Globus pallidus (tissue), 1 donor: Measurements from ENCODE around the gene MSMO1.

Experiments
- DNase-seq: peaks from one replicate; pipeline ENCODE4 v3.0.0-alpha.2; 2015; ENCODE audit warnings: low spot score

MSMO1 gene

DNA sequence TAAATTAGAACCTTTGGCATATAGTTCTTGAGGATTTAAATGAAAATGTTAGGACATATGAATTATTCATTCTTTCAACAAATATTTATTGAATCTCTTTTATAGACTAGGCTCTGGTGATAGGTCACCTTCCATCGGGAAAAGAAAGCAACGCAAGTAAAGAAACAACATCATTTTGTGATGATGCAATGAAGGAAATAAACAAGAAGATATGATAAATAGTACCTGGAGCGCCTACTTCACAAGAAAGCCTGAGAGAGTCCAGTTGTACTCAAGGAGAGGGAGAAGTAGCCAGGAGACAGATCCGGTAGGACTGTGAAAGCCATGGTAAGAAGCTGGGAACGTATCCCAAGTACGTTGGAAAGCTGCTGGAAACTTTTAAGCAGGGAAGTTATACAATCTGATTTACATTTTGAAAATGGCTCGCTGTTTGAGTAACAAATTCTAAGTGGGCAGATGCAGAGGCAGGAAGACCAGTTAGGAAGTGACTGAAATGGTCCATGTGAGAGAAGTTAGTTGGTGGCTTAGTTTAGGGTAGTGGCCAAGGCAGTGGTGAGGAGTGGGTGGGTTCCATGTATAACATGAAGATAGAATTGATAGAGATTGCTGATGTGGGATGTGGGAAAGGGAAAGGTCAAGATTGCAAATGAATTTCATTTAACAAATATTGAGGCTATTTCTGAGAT is 33.7 kb downstream of the MSMO1 start:
- no peak for DNase-seq

- DNase-seq = no peak
These were observed 34.3 kb downstream of the MSMO1 start for GRCh38 chr4:165361810-165362209.

DNA sequence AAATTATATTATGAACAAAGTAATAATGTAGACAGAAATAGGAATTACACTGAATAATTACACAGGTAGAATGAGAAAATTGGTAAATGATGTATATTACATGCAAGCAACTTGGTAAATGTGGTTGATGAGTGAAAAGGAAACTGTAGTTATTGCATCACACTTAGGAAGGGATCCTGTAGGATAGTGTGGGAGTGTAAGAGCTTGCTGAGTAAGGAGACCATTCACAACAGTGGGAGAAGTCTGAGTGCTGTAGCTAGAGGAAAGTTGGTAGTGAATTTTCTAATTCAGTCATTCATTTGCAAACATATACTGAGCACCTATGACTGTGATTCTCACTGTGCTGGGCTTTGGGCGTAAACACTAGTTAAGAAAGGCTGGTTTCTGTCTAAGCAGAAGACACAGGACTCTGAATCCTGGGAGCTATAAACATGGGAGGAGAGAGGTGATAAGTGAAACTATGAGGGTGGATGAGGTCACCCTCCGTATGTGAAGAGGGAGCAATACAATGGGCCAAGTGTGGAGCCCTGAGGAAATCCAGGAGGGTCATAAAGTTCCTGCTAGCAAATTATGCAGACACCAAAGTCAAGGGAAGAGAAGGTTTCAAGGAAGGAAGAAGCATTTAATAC is 37.1 kb downstream of the MSMO1 start:
- DNase-seq = no peak

- no peak for DNase-seq
These were observed 39.6 kb downstream of the MSMO1 start for GRCh38 chr4:165367040-165367439.

DNA sequence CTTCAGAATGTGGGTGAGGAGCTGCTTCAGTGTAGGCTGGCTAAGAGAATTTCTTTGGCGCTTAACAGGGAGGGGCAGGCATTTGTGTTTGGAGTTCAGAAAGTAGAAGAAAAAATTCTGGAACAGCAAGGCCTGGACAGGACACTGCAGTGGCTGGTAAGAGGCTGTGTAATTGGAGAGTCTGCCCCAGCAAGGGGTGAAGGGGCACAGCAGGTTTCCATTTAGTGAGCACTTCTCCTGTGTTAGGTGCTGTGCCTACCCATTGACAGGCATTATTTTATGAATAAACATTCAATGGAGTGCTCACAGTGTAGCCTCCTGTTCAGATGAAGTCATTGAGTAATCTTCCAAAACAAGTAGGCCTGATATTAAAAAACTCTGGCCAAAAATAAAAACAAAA is 40.6 kb downstream of the MSMO1 start:
- no peak for DNase-seq

DNA sequence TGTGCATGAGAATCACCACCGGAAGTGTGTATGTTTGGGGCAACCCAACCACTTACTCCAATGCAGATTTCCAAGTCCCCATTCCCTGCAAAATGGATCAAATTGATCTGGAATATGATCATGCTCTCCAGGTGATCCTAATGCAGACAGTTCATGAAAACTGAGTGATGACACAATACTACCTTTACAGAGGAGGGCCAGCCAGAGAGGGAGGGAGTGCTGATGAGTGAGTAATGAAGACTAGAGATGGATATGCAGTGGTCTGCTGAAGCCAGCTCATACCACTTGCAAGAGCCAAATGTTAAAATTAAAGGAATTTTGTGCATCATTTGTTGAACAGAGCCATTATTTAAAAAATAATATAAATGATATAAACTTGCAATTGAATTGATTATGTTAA is 41.1 kb downstream of the MSMO1 start:
- no peak for DNase-seq

DNA sequence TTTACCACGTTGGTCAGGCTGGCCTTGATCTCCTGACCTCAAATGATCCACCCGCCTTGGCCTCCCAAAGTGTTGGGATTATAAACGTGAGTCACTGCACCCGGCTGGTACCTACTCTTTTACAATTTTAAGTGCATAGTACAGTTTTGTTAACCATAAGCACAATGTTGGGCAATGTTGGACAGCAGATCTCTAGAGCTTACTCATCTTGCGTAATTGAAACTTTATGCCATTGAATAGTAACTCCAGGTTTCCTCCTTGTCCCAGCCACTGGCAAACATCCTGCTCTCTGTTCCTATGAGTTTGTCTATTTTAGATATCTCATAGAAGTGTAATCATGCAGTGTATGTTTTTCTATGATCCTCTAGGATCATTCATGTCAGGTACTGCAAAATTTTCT is 42.1 kb downstream of the MSMO1 start:
- DNase-seq = no peak

GRCh38 chr4:165370530-165370929 is 43.1 kb downstream of the MSMO1 start:
- no peak for DNase-seq

GRCh38 chr4:165375465-165375864 is 48.0 kb downstream of the MSMO1 start:
- DNase-seq = no peak

DNA sequence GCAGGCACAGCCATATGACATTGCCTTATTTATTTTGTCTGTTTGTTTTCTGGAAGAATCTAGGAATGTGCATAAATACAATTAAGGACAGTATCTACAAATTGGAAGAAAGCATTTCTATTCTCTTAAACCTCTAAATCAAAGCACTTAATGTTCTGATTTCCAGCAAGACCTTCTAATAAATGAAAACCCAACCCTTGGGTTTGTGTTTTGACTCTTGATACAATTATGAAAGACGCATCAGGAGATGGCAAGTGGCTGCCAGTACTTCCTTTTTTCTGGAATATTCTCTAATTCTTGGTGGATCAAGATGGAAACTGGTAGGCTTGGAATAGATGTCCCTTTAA is 50.9 kb downstream of the MSMO1 start:
- DNase-seq = no peak

GRCh38 chr4:165378745-165379677 is 51.5 kb downstream of the MSMO1 start, which contains the start of gene CPE:
Gene CPE (plus strand): TSS chr4:165379008. CDS start chr4:165379222, 214 bp downstream.
- DNase-seq = peak; percentile 77

DNA sequence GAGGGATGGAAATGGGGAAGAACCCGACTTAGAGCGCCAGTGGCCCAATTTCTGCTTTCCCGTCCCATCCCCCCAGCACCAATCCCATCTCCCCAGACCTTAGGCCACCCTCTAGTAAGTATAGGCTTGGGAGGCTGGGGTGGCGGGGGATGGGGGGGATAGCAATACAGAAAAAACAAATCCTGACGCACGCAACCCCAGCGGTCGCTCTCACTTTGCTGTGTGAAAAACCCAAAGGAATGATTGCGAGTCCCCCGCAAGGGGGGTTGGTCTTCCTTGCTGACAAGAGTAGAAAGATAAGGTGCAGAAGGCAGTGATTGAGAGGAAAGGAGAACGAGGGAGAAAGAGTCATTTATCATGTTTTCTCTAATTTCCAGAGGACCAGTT is 52.2 kb downstream of the MSMO1 start:
- no peak for DNase-seq

DNA sequence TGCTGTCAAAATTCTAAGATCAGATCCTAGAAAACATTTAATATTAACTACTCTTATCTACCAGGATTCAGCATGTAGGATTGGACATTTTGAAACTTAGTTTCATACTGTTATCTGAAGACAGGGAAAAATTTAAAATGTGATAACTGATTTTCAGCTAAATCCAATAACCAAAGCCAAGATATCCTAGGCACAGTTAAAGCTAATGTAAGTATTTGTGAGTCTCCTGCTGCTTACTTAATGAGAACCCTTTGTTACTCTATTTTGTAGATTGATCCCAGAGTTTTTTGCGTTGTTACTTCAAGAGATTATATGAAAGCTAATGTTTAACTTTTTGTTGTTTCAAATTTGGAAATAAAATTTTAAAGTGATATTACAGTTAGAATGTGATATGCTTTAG is 53.3 kb downstream of the MSMO1 start:
- no peak for DNase-seq

DNA sequence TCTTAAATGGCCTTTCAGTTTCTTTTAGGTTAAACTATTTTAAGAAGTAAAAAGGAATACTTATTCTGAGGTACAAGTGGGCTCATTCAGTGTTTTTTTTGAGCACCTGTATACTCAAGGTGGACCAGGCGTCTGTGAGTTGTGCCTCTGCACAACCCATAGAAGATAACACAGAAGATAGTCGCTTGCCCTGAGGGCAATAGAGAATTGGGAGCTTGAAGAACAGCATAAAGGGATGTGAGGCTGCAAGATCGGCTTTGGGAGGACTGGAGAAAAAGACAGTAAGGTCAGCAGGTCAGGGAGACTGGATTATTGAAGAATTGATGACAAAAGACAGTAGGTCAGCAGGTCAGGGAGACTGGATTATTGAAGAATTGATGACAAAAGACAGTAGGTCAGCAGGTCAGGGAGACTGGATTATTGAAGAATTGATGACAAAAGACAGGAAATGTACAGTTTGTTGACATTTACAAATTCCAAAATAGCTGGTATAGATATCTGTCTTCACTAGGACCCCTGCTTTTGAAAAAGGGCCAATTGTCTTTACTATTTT is 54.4 kb downstream of the MSMO1 start:
- no peak for DNase-seq

GRCh38 chr4:165382640-165383039 is 55.2 kb downstream of the MSMO1 start:
- no peak for DNase-seq

DNA sequence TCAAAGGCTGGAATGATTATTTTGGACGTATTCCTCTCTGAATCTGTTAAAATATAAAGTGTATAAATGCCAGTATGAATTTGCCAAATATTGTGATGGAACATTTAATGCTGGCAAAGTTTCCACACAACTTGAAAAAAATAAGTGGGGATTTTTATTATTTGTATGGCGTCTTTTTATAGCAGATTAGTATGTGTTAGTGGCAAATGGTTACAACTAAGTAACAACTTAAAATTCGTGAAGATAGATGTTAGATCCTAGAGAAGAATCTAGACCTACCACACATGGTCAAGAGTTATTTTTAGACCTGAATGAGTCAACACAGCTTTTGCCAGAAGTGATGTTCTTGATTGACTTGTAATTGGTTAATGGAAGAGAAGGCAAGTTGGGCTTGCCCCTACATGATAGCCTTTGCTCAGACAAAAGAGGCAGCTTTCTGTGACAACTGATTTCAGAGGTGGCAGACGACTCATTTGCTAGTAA is 56.2 kb downstream of the MSMO1 start:
- no peak for DNase-seq

DNA sequence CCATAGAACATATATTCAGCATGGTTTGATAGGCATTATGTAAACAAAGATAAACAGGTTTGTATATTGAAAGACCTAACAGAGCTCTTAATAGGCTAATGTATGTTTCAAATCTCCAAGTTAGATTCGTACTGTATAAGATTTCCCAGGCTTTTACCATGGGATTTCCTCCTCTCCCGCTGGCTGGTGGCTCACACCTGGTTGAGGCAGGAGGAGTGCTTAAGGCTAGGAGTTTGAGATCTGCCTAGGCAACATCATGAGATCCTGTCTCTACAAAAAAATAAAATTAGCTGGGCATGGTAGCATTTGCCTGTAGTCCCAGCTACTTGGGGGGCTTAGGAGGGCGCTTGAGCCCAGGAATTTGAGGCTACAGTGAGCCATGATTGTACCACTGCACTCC is 56.7 kb downstream of the MSMO1 start:
- no peak for DNase-seq

DNA sequence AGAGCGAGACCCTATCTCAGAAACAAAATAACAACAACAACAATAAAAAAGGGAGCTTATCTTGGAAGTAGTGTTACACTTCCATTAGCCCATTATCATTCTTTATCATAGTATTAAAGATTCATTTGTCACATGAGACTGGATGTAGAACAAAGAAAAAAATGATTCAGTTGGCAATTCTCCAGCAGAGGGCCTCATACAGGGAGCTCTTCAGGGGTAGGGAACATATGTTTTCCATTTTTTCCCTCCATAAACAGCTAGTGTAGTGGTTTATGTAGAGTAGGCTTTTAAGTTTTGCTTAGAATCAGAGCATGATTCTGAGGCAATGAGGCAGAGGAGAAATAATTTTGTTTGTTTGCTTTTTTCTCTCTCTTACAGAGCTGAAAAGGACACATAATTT is 57.1 kb downstream of the MSMO1 start:
- no peak for DNase-seq

DNA sequence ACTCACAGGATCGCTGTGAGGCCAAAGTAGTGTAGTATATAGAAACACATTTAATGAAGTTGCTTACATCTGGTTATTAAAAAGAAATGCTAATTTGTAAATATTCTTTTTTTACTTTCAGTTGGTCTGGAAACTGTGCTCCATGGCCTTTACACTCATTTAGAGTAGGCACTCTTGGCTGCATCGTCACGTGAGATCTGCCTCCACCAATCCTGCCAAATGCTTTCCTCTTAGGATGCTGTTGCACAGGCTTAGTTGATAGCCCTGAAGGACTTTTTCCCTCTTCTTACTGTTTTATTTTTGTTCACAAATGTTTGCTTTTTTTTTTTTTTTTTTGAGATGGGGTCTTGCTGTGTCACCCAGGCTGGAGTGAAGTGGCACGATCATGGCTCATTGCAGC is 57.7 kb downstream of the MSMO1 start:
- no peak for DNase-seq

GRCh38 chr4:165386328-165386727 is 58.9 kb downstream of the MSMO1 start:
- no peak for DNase-seq

DNA sequence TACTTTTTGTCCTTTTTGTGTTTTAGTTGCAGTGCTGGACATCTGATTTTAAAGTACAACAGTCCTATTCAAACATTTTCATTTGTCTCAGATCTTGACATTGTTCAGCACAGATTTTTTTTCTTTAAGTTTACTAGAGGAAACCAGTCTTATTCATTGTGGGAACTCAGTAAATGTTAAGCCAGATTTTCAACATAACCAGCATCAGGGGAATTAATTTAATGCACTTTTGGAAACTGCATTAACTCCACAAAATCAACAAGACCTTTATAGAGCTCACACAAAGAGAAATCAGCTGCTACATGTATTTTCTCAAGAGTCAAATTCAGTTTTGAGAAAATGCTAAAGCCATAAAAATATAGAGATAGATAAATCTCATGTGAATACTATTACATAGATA is 61.3 kb downstream of the MSMO1 start:
- DNase-seq = no peak
